Subcutaneous adipose tissue (tissue), 4 donors: Measurements from ENCODE around the gene ETFA. TPM values are rescaled to one million over a fixed set of nuclear protein-coding genes. Genes with fewer than 3 reads are reported as not detected.

Source experiments
- CTCF ChIP-seq: fragments of 450-650 bp; IDR thresholded peaks from one replicate; pipeline ENCODE4 v1.5.1; 2016; ENCODE audit warnings: low read depth, mild to moderate bottlenecking, control low read depth, antibody characterized with exemption, moderate library complexity
- total RNA-seq, 4 donors: library from RNA; depleted of rRNA; stranded (reverse); fragments of >200 nt; gene quantifications; one replicate each; pipeline ENCODE4 v1.1.0, GENCODE V29; 2016

ETFA gene
- total RNA-seq, 4 donors from 2014 or later = 148 to 186 (median 157) TPM

GRCh38 chr15:76320012-76320411 lies 8.7 kb upstream of the ETFA start:
- TF ChIP-seq CTCF = no peak

GRCh38 chr15:76313731-76314130 lies 2.5 kb upstream of the ETFA start:
- no peak for TF ChIP-seq CTCF

GRCh38 chr15:76312540-76313174 lies 1.4 kb upstream of the ETFA start:
- no peak for TF ChIP-seq CTCF

- no peak for TF ChIP-seq CTCF
Observed at GRCh38 chr15:76310475-76311099, 682 bp downstream of the ETFA start.

- TF ChIP-seq CTCF = no peak
Observed at GRCh38 chr15:76309601-76310330, 1.5 kb downstream of the ETFA start.

GRCh38 chr15:76303909-76304308 lies 7.4 kb downstream of the ETFA start:
- no peak for TF ChIP-seq CTCF

GRCh38 chr15:76299786-76300185 lies 11.5 kb downstream of the ETFA start:
- TF ChIP-seq CTCF = no peak
